Measurements from ENCODE around the gene MARF1.

- no peak for TF ChIP-seq CTCF (IDR thresholded peaks at IDR 0.05)
- TF ChIP-seq POLR2A (IDR thresholded peaks at IDR 0.05), result no peak
Measured at GRCh38 chr16:15607700-15608396, 35.1 kb downstream of the MARF1 start.

All from uterus (tissue), 2 donors.